GM19455 (cell line): Measurements from ENCODE around the gene RGS3.
"Not testable (repeated sequence)": the region's sequence is repeated elsewhere in the genome, so short reads cannot be mapped to it uniquely, and the experiment has no call there.

Source experiments
- ATAC-seq: cut with Tn5 transposase; IDR thresholded peaks from one replicate; pipeline ENCODE4 v1.9.1; 2021; ENCODE audit not compliant: unreplicated experiment

RGS3 gene

DNA sequence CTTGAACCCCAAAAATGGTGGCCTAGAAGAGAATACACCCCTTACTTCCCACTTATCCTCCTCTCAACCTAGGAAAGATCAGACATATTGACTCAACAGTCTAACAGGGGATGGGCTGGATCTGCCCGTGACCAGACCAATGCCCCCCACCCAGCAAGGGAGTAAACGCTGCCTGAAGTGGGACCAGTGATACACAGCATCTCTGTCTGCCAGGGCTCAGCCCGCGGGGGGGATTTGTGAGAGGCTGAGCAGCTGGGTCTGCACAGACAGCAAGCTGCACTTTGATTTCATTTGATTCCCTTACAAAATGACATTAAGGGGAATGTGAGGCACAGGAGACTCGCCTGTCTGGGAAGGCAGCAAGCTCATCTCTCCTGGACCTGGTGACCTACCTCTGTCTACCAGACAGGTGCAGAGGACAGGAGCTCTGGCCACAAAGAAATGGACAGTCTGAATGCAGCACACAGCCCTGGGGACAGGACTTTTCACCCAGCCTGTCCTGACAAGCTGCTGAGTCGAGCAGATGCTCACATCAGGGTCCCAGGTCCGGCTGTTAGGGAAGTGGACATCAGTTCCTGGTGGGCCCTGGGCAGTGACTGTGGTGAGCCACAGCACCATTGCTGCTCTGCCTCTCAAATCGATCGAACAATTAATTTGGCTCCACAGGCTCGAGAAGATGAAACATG, 79.9 kb downstream of the RGS3 start:
- no peak for ATAC-seq

GRCh38 chr9:113543982-113544303, 80.4 kb downstream of the RGS3 start:
- ATAC-seq: no peak

DNA sequence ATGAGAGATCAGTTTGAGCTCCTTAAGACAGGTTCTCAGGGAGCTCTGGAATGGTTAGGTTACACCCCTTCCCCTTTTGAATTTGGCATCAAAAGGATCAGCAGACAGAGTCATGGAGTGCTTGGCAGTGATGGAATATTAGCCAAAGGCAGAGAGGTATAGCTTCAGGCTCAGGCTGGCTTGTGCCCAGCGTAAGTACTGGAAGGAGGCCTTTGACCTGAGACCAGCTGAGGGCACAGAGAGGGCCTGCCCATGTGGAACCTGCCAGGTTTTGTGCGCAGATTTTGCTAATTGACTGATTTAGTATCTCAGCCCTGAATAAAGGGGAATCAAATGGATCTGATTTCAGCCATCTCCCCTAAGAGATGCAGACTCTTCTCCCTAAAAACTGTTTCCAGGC, 81.5 kb downstream of the RGS3 start:
- no peak for ATAC-seq

DNA sequence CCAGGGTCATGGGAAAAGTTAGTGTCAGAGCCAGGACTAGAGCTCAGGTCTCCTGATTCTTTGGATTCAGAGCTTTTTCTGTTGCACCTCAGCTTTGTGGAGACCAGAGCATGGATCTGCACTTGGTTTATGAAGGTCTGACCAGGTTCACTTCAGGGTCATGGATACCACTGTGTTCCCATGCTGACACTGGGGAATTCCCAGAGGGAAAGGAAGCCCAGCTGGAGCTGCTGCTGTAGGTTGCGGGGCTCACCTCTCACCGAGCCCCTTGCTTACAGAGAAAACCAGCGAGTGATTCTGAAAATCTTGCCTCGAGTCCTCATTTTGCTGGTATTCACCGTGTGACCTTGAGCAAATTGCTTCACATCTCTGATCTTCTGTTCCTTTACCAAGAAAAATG, 83.0 kb downstream of the RGS3 start:
- ATAC-seq: no peak

DNA sequence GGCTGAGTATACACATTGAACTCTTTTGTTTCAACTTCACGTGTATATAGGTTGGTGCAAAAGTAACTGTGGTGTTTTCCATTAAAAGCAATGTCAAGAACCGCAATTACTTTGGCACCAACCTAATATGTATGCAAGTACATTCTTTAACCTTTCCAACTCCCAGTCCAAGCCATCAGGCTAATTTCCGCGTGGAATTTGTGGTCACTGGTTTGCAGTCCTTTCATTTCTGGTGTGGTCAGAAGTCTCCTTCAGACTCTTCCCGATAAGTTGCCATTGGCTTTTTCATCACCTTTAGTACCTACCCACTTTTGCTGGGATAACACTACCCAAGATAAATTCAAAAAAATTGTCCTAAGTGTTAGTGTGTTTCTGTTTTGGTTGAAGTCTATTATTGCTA, 84.0 kb downstream of the RGS3 start:
- no peak for ATAC-seq

GRCh38 chr9:113548221-113549041, 84.9 kb downstream of the RGS3 start:
- no peak for ATAC-seq

DNA sequence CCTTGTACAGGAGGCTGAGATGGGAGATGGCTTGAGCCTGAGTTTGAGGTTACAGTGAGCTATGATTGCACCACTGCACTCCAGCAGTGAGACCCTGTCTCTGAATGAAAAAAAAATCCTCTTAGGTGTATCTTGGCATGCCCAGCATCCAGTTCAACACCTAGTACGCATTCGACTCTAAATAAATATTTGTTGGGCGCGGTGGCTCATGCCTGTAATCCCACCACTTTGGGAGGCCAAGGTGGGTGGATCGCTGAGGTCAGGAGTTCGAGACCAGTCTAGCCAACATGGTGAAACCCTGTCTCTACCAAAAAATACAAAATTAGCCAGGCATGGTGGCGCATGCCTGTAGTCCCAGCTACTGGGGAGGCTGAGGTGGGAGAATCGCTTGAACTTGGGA, 86.4 kb downstream of the RGS3 start:
- ATAC-seq: not testable (repeated sequence)

- ATAC-seq: no peak
These were observed 93.5 kb downstream of the RGS3 start for GRCh38 chr9:113556877-113557593.

- no peak for ATAC-seq
These were observed 95.3 kb downstream of the RGS3 start for GRCh38 chr9:113558632-113559502.

DNA sequence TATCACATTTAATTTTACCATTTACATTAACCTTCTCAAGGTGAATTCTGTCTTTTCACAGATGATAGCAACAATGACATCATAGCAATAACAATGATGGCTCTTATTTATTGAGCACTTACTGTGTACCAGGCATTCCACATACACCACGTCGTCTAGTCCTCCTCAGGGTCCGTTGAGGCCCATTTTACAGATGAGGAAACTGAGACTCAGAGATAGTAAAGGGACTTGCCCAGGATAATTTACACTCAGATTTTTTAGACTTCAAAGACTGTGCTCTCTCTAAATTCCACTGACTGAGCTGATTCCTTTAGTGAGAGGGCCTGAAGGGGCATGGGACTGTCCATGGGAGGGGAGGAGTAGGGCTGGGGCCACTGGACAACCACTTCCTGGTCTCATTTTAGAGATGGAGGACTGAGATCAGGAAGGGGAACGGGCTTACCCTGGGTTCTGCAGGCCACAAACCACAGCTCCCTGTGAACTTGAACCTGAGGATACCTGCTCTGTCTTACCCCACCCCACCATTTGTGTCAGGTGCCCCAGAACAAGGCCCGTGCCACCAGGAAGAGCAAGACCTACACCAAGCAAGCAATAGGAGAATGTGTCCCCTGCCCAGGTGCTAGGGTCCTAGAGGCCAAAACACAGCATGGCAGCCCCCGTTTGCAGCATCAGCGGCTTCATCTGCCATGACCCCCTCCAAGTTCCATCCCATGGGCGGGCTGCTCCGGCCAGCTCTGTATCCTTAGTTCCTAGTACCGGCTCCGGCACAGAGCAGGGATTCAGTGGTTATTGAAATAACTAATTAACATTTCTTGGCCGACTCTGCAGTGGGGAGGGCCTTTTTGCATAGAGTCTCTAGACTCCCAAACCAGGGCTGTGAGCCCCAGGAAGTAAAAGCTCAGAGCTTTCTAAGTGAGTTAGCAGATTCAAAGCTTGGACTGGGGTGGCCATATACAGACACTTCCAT, 96.6 kb downstream of the RGS3 start:
- no peak for ATAC-seq

- ATAC-seq: no peak
These were observed 99.3 kb downstream of the RGS3 start for GRCh38 chr9:113562653-113563381.

DNA sequence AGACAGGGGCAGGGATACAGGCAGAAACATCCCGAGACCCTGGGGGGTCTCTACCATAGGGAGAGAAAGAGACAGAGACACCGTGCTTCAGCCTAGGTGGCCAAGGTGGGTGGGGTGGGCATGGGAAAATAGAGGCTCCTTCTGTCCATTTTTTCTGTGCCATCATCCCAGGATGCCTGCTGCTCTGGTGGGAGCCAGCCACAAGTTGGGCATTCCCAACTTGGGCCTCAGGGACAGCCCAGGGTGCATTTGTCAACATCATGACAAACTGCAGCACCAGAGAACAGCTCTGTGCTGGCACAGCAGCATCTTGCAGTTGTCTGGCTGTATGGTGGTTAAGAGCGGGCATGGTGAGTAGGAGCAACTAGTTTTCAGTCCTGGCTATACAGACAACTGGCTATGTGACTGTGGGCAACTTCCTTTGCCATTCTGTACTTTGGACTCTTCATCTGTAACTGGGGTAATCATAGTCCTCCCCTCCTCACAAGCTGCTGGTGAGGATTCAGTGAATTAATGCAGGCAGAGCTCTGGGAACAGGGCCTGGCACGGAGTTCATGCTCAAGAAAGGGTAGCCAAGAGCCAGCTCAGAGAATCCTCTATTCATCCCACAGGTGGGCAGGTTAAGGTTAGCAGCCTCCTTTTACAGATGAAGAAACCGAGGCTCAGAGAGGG, 100.4 kb downstream of the RGS3 start:
- ATAC-seq: no peak

- no peak for ATAC-seq
These were observed 101.1 kb downstream of the RGS3 start for GRCh38 chr9:113564498-113565237.

DNA sequence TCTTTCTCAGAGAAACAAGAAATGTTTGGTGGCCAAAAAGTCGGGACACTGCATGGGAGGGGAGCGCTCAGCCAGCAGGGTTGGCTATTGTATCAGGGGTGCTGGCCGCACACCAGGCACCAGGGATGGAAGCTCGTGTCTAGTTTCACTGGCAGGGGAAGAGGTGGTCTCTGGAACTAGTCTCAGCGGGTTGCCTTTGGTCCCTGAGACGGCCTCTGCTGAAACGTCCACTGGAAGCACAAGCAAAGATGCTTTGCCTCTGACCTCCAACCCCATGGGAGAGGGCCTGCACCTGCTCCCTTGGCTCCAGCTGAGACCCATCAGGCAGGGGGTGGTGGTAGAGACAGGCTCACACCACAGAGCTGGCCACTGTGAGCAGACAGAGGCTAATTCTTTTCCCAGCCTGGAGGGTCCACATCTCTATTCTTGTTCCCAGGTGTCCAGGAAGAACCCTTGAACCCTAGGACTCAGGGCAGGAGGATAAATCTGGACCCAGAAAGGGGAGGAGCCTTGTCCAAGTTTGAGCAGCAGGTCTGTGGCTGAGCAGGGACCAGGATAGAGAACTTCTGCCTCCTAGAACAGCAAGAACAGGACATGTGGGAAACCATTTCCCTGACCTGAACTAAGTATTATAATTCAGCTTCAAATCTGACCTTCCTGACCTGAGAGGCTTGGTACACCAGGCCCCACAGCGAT, 102.6 kb downstream of the RGS3 start:
- no peak for ATAC-seq

DNA sequence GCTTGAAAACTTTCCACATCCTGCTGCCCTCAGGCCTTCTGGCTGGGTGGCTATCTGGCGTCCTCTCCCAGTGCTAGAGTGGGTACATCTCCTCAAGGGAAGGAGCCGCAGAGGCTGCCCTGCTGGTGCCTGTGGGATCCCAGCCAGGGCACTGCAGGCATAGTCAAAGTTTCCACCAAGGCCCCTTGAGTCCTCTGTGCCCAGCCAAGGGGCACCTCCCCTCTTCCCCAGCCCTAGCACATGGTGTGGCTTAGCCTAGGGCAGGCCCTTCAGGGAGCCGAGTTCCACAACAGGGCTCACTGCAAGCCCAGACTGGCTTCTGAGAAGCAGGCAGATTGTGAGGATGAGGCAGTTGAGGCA, 103.2 kb downstream of the RGS3 start:
- no peak for ATAC-seq

DNA sequence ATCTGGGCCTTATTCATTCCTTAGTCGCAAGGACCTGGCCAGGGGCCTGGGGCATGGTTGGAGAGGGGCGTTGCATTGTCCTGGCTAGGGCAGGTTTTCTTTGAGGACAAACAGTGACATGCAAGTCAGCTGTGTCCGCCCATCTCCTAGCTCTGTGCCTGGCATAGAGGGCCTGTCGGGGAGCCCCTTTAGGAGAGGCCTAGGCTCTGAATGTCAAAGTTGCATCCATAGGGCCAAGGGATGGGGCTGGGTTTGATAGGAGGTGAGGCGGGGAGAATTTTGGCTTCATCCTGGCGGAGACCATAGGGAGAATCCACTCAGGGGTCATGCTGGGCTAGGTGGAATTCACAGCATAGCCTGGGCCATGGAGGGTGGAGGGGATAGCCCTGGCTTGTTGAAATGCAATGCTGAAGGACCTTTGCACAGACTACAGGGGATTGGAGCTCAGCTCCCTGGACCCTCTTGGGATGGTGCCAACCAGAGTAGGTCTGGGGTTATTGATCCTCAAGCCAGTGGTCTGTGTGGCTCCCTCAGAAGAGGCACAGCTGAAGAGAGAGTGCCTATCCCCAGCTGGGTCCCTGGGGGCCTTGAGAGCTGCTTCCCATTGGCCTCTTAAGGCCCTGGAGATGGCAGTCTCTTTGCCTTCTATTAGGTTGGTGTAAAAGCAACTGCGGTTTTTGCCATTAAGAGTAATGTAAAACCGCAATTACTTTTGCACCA, 104.0 kb downstream of the RGS3 start:
- no peak for ATAC-seq

- no peak for ATAC-seq
These were observed 104.5 kb downstream of the RGS3 start for GRCh38 chr9:113568081-113568435.
